Stimulated activated CD4-positive, alpha-beta T cell treated with anti-CD3 and anti-CD28 coated beads, Interleukin-4, amount 100 ng/mL, for 24 hours (primary cell): ENCODE data around the gene ADAM10.
A peak's percentile ranks its signal among the peaks of the same experiment; 100 is the strongest.
"Not testable (repeated sequence)": the region's sequence is repeated elsewhere in the genome, so short reads cannot be mapped to it uniquely, and the experiment has no call there.

ENCODE experiments used
- DNase-seq: peaks from one replicate; pipeline ENCODE4 v3.0.0-alpha.2; 2020

Gene ADAM10

GRCh38 chr15:58749532-58750337, at the start of gene ADAM10:
TSS of gene ADAM10 (minus strand) at chr15:58749707. CDS start at chr15:58749534, 173 bp downstream.
- peak; percentile 99 for DNase-seq

- no peak for DNase-seq
These were observed 48.0 kb upstream of the ADAM10 start for GRCh38 chr15:58797505-58797904.

GRCh38 chr15:58795825-58796224, 46.3 kb upstream of the ADAM10 start:
- DNase-seq: no peak

GRCh38 chr15:58793862-58794261, 44.4 kb upstream of the ADAM10 start:
- no peak for DNase-seq

- DNase-seq: no peak
These were observed 38.7 kb upstream of the ADAM10 start for GRCh38 chr15:58788056-58788710.

- DNase-seq: no peak
These were observed 35.8 kb upstream of the ADAM10 start for GRCh38 chr15:58785355-58785754.

GRCh38 chr15:58779554-58779953, 30.0 kb upstream of the ADAM10 start:
- DNase-seq: no peak

GRCh38 chr15:58777107-58777506, 27.6 kb upstream of the ADAM10 start:
- DNase-seq: no peak

- DNase-seq: no peak
These were observed 25.9 kb upstream of the ADAM10 start for GRCh38 chr15:58775402-58775801.

- DNase-seq: no peak
These were observed 23.5 kb upstream of the ADAM10 start for GRCh38 chr15:58773024-58773423.

GRCh38 chr15:58771621-58772250, 22.2 kb upstream of the ADAM10 start:
- peak; percentile 11 for DNase-seq

GRCh38 chr15:58770857-58771620, 21.5 kb upstream of the ADAM10 start, which contains the start of gene MINDY2:
TSS of gene MINDY2 (plus strand) at chr15:58771302. CDS start at chr15:58771396, 94 bp downstream.
- DNase-seq: peak; percentile 91

GRCh38 chr15:58770519-58770856, 21.0 kb upstream of the ADAM10 start:
- no peak for DNase-seq

GRCh38 chr15:58768601-58769004, 19.1 kb upstream of the ADAM10 start:
- DNase-seq: not testable (repeated sequence)

- DNase-seq: no peak
These were observed 16.8 kb upstream of the ADAM10 start for GRCh38 chr15:58766290-58766689.

GRCh38 chr15:58764468-58764867, 15.0 kb upstream of the ADAM10 start:
- no peak for DNase-seq

GRCh38 chr15:58762731-58763130, 13.2 kb upstream of the ADAM10 start:
- no peak for DNase-seq

GRCh38 chr15:58762285-58762684, 12.8 kb upstream of the ADAM10 start:
- DNase-seq: no peak

- DNase-seq: peak; percentile 26
These were observed 11.5 kb upstream of the ADAM10 start for GRCh38 chr15:58761010-58761388.

- DNase-seq: no peak
These were observed 11.0 kb upstream of the ADAM10 start for GRCh38 chr15:58760385-58761009.

GRCh38 chr15:58758141-58758540, 8.6 kb upstream of the ADAM10 start:
- DNase-seq: no peak

GRCh38 chr15:58755956-58756355, 6.4 kb upstream of the ADAM10 start:
- DNase-seq: no peak

- DNase-seq: no peak
These were observed 5.8 kb upstream of the ADAM10 start for GRCh38 chr15:58755350-58755749.
